ENCODE measurements around the gene ATF4.

Gene ATF4

DNA sequence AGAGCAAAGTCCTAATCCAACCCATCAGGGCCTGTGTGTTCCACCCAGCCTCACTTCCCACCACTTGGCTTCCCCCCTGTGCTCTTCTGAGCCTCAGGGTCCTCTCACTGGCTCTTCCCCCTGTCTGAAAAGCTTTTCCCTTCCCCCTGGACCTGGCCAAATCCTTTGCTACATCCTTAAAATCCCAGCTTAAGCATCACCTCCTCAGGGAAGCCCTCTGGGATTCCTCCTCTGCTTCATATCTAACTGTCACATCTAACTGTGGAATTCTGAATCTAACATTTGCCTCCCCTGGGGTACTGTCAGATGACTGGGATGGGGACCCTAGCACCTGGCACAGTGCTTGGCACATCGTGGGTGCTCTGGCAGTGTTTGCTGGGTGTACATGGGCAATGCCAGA, 51.2 kb downstream of the ATF4 start:
- H3K4me2 ChIP-seq (ENCODE audit: low read length), result no peak overlapping the region
- H3F3A ChIP-seq (ENCODE audit: insufficient read depth, low read length), result no peaks in the 10 kb centered on the region
- no peaks in the 10 kb centered on the region for H4K20me1 ChIP-seq (ENCODE audit: insufficient read depth, low read length)
- no peaks in the 10 kb centered on the region for H3K9me3 ChIP-seq (ENCODE audit: low read length)
- no peak overlapping the region for H3K4me3 ChIP-seq (ENCODE audit: low read depth, low read length, poor library complexity, severe bottlenecking)
- TF ChIP-seq, protein P1, sequence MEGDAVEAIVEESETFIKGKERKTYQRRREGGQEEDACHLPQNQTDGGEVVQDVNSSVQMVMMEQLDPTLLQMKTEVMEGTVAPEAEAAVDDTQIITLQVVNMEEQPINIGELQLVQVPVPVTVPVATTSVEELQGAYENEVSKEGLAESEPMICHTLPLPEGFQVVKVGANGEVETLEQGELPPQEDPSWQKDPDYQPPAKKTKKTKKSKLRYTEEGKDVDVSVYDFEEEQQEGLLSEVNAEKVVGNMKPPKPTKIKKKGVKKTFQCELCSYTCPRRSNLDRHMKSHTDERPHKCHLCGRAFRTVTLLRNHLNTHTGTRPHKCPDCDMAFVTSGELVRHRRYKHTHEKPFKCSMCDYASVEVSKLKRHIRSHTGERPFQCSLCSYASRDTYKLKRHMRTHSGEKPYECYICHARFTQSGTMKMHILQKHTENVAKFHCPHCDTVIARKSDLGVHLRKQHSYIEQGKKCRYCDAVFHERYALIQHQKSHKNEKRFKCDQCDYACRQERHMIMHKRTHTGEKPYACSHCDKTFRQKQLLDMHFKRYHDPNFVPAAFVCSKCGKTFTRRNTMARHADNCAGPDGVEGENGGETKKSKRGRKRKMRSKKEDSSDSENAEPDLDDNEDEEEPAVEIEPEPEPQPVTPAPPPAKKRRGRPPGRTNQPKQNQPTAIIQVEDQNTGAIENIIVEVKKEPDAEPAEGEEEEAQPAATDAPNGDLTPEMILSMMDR (IDR thresholded peaks at IDR 0.05; ENCODE audit: low read length), result no peak
- TF ChIP-seq EZH2 (IDR thresholded peaks at IDR 0.05; ENCODE audit: borderline replicate concordance, low read length), result no peak
- no peak overlapping the region for H2AFZ ChIP-seq (ENCODE audit: low read length)
- H3K9ac ChIP-seq (ENCODE audit: low read length), result no peak overlapping the region
- H3K36me3 ChIP-seq (ENCODE audit: insufficient read depth, low read length), result no peaks in the 10 kb centered on the region
- no peak overlapping the region for H3K27ac ChIP-seq (ENCODE audit: low read depth, low read length, poor library complexity, severe bottlenecking)
- H3K4me1 ChIP-seq (ENCODE audit: insufficient read depth, low read length, severe bottlenecking), result no peaks in the 10 kb centered on the region
- H3K9me2 ChIP-seq (ENCODE audit: low read depth, low read length), result no peaks in the 10 kb centered on the region
- no peaks in the 10 kb centered on the region for H3K79me2 ChIP-seq (ENCODE audit: insufficient read depth, low read length)
- no peaks in the 10 kb centered on the region for H3K27me3 ChIP-seq (ENCODE audit: insufficient read depth, low read length)

All from OCI-LY1 (cell line).